Epithelial cell of esophagus (primary cell): ENCODE results near the gene NOTO.

ENCODE experiments used
- DNase-seq: peaks from one replicate; pipeline ENCODE4 v3.0.0; 2010; ENCODE audit warnings: low read depth
- H3K4me3 ChIP-seq: 2 replicates; pipeline ENCODE4 v1.5.1; 2011; ENCODE audit warnings: mild to moderate bottlenecking, low read length, control low read depth
- TF ChIP-seq, protein P1 (sequence below): IDR thresholded peaks from 2 replicates; pipeline ENCODE4 v1.5.1; 2011; ENCODE audit warnings: low read depth, mild to moderate bottlenecking, low read length, control low read depth, inconsistent platforms; ENCODE audit not compliant: insufficient read depth; ENCODE audit errors: missing control alignments

NOTO gene

GRCh38 chr2:73257425-73258125 lies 55.2 kb downstream of the NOTO start:
- TF ChIP-seq, protein P1, sequence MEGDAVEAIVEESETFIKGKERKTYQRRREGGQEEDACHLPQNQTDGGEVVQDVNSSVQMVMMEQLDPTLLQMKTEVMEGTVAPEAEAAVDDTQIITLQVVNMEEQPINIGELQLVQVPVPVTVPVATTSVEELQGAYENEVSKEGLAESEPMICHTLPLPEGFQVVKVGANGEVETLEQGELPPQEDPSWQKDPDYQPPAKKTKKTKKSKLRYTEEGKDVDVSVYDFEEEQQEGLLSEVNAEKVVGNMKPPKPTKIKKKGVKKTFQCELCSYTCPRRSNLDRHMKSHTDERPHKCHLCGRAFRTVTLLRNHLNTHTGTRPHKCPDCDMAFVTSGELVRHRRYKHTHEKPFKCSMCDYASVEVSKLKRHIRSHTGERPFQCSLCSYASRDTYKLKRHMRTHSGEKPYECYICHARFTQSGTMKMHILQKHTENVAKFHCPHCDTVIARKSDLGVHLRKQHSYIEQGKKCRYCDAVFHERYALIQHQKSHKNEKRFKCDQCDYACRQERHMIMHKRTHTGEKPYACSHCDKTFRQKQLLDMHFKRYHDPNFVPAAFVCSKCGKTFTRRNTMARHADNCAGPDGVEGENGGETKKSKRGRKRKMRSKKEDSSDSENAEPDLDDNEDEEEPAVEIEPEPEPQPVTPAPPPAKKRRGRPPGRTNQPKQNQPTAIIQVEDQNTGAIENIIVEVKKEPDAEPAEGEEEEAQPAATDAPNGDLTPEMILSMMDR: no peak
- no peak overlapping the region for H3K4me3 ChIP-seq
- DNase-seq: no peak

- H3K4me3 ChIP-seq: no peak overlapping the region
- TF ChIP-seq, protein P1: no peak
- DNase-seq: no peak
Measured at GRCh38 chr2:73258186-73258912, 56.0 kb downstream of the NOTO start.

DNA sequence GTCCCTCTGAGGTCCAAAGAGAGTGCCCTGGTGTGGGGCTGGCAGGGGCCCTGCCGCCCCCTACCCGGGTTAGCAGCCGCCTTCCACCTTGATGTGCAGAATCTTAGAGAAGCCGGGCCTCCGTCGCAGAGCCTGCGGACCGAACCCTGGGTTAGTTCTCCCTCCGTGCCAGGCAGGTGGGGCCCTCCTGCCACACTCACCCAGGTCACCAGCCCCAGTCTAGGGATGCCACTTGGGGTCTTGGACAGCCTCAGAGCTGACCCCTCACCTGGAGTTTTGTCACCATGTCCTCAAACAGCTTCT lies 56.5 kb downstream of the NOTO start:
- TF ChIP-seq, protein P1: no peak
- no peak for DNase-seq
- H3K4me3 ChIP-seq: no peak overlapping the region

DNA sequence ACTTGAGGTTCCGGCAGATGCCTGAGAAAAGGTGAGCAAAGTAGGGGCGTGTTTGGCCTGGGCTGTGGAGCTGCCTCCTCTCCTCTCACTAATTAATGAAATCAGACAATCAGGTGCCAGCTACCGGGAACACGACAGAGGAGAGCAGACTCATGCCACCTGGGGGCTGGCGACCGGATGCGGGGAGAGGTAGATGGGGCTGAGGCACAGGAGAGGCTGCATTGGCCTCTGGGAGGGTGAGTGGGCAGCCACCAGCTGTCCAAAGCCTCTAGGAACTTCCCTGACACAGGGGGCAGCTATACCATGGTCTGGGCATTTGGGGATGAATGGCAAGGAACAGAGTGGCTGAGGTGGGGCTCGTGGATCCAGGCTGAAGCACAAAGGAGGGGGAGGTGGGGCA lies 56.9 kb downstream of the NOTO start:
- TF ChIP-seq, protein P1: no peak
- no peak overlapping the region for H3K4me3 ChIP-seq
- no peak for DNase-seq

DNA sequence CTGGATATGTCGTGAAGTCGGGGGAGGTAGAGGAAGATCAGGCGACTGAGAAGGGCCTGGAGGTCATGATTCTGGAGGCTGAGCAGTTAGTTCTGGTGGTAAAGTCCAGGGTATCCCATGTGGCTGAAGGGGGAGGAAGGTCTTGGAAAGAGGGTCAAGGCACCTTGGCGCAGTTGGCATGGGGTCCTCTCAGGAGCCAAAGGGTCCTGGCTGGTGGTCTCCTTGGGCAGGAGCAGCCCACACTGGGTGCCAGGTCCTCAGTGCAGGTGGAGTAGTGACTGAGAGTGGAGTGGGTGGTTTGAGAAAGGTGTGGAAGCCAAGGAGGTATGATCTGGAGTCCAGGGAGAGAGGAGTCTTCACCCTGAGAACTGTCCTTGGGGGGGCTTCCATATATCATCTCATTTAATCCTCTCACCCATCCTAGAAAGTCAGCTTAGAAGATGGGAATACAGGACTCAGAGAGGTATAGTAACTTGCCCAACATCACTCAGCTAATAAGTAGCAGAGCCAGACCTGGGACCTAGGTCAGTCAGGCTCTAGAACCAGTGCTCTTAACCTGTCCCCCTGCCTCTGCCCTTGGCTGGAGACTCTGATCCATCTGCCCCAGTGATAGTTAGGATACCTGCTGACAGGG lies 57.4 kb downstream of the NOTO start:
- no peak for DNase-seq
- H3K4me3 ChIP-seq: no peak overlapping the region
- TF ChIP-seq, protein P1: no peak

DNA sequence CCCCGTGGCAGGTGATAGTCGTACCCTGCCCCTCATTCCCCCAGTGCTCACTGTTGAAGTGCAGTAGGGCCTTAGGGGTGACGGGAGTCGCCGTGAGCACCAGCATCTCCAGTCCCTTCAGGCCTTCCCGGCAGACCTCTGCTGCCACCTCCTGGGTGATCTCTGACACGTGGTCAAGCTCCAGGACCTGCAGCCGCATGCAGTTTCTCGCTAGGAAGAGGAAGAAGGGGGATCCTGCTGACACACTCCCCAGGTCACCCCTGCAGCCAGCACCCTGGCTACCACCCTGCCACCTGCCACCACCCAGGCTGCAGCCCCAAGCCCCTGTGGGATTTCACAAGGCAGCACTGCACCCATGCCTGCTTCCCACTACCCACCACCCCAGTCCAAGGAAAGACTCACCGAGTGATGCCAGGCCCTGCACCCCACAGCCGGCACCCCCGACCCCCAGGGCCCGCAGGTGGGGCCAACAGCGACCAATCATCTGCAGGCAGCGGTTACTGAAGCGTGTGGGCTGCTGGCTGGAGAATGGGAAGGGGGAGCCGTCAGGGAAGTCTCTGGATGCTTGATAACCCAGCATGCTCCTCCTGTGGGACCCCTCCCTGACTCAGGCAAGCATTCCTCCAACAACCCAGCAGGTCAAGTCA lies 58.1 kb downstream of the NOTO start:
- no peak overlapping the region for H3K4me3 ChIP-seq
- TF ChIP-seq, protein P1: peak; percentile 45
- peak; percentile 67 for DNase-seq
